ENCODE data around the gene TSPAN1. TPM values are rescaled to one million over a fixed set of nuclear protein-coding genes. Genes with fewer than 3 reads are reported as not detected.
"Not testable (repeated sequence)": the region's sequence is repeated elsewhere in the genome, so short reads cannot be mapped to it uniquely, and the experiment has no call there.

Gene TSPAN1
- total RNA-seq, 5 donors from 2014 or later (not counting 1 experiment from before 2014, with no cell fraction given) = 0.53 to 0.54 TPM; not detected in 3

DNA sequence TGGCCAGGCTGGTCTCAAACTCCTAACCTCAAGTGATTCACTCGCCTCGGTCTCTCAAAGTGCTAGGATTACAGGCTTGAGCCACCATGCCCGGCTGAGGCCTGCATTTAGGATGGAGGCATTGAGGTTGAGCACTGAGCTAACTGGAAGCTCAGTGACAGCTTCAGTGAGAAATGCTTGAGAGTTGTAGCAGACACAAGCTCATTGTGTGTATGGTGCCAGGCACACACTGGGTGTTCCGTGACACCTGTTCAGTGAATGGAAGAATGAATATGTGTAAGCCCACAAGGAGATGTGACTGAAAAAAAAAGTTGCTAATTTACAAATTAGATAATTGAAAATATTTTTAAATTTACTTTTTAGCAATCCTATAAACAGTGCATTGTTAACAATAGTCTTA lies 50.1 kb downstream of the TSPAN1 start:
- H3K27ac Mint-ChIP-seq = no peak overlapping the region
- no peak for DNase-seq

GRCh38 chr1:46231231-46231630 lies 56.3 kb downstream of the TSPAN1 start:
- POLR2A ChIA-PET; H3K36me3 Mint-ChIP-seq; H3K9me3 ChIP-seq; H3K27ac ChIP-seq (ENCODE audit: low read length); CTCF ChIA-PET; H3K27me3 ChIP-seq (replicated peaks in 1 of 2; ENCODE audit: control insufficient read depth in 2 of 2, extremely low read depth in 1 of 2, insufficient read depth in 2 of 2, low read length in 1 of 2); DNase-seq; H3K4me1 ChIP-seq (ENCODE audit: control insufficient read depth in 1 of 2, extremely low read depth in 1 of 2, insufficient read depth in 2 of 2, low read length in 2 of 2); H3K9me3 Mint-ChIP-seq; H3K27me3 Mint-ChIP-seq; H3K4me3 Mint-ChIP-seq; H3K4me3 ChIP-seq (ENCODE audit: control insufficient read depth in 1 of 2, extremely low read depth in 1 of 2, low read length in 1 of 2); H3K4me1 Mint-ChIP-seq; ATAC-seq (replicated peaks in 1 of 4); H3K36me3 ChIP-seq (ENCODE audit: control insufficient read depth in 2 of 2, extremely low read depth in 1 of 2, insufficient read depth in 1 of 2, low read length in 1 of 2); H3K27ac Mint-ChIP-seq: not testable (repeated sequence)
- no CpG with 5 or more reads among the region's 3 CpGs for WGBS (ENCODE audit: insufficient coverage)

More for the DNA sequence above, 50.1 kb downstream of the TSPAN1 start:
- Histone ChIP-seq H3K36me3 (ENCODE audit: control insufficient read depth in 2 of 2, extremely low read depth in 1 of 2, insufficient read depth in 1 of 2, low read length in 1 of 2) (no peaks in the 10 kb centered on the region), H3K9me3 (no peaks in the 10 kb centered on the region), H3K27me3 (replicated peaks in 1 of 2; ENCODE audit: control insufficient read depth in 2 of 2, extremely low read depth in 1 of 2, insufficient read depth in 2 of 2, low read length in 1 of 2) (peaks cover 0 to 7% of the 10 kb centered on the region in 2 experiments), H3K4me3 (ENCODE audit: control insufficient read depth in 1 of 2, extremely low read depth in 1 of 2, low read length in 1 of 2) (no peak overlapping the region), H3K27ac (ENCODE audit: low read length) (no peak overlapping the region), H3K4me1 (ENCODE audit: control insufficient read depth in 1 of 2, extremely low read depth in 1 of 2, insufficient read depth in 2 of 2, low read length in 2 of 2) (peaks cover 0 to 3% of the 10 kb centered on the region in 2 experiments)
- POLR2A ChIA-PET = no interaction called here
- ATAC-seq (replicated peaks in 1 of 4) = no peak
- H3K4me1 Mint-ChIP-seq = peaks cover 2 to 5% (median 3%) of the 10 kb centered on the region in 3 donors
- no peak overlapping the region for H3K4me3 Mint-ChIP-seq
- H3K36me3 Mint-ChIP-seq = no peaks in the 10 kb centered on the region
- no peaks in the 10 kb centered on the region for H3K27me3 Mint-ChIP-seq
- WGBS (ENCODE audit: insufficient coverage) = 95% methylated on average over 3 of the region's 4 CpGs
- CTCF ChIA-PET = interaction anchor here in 1 of 2 donors (1.0 to 1.8 kb wide), 3 partner anchors 9 to 123 kb away, joined by 4 to 5 read pairs (median 4); no protein-coding TSS in a partner anchor
- H3K9me3 Mint-ChIP-seq = no peaks in the 10 kb centered on the region

Other genes with a start within 250 kb of the TSPAN1 start
- 1 to 10 TPM in 3 of 5 donors, under 1 TPM in 2; 0.65 to 2.3 (median 1.1) TPM for gene PIK3R3, start 42.5 kb upstream of the TSPAN1 start, total RNA-seq
- gene P3R3URF, start 1.4 kb downstream of the TSPAN1 start, total RNA-seq = not detected
- 10 to 100 TPM; 38.0 to 49.6 (median 42.2) TPM for gene POMGNT1, start 23.3 kb downstream of the TSPAN1 start, total RNA-seq
- gene LURAP1, start 28.2 kb downstream of the TSPAN1 start, total RNA-seq = under 1 TPM in 4 of 5 donors, not detected in 1; 0.13 to 0.82 (median 0.23) TPM
- gene RAD54L, start 72.7 kb downstream of the TSPAN1 start, total RNA-seq = 1 to 10 TPM; 1.1 to 2.8 (median 1.8) TPM
- gene LRRC41, start 128.5 kb downstream of the TSPAN1 start, total RNA-seq = 10 to 100 TPM; 31.4 to 35.3 (median 34.6) TPM
- gene UQCRH, start 128.6 kb downstream of the TSPAN1 start, total RNA-seq = 100 to 1,000 TPM in 4 of 5 donors, 10 to 100 TPM in 1; 96.3 to 141 (median 127) TPM
- 10 to 100 TPM; 24.4 to 29.3 (median 25.0) TPM for gene NSUN4, start 165.7 kb downstream of the TSPAN1 start, total RNA-seq
- 10 to 100 TPM in 2 of 5 donors, 1 to 10 TPM in 3; 5.9 to 10.4 (median 9.5) TPM for gene FAAH, start 219.2 kb downstream of the TSPAN1 start, total RNA-seq